Measurements from ENCODE around the gene MATCAP1. TPM values are rescaled to one million over a fixed set of nuclear protein-coding genes. Genes with fewer than 3 reads are reported as not detected.

Gene MATCAP1
- polyA plus RNA-seq, 4 donors = 32.5 to 42.1 (median 36.5) TPM

- no peak for DNase-seq (ENCODE audit: low read depth in 4 of 4, low spot score in 3 of 4)
These were observed 24.6 kb upstream of the MATCAP1 start for GRCh38 chr16:67208154-67208896.

- DNase-seq (ENCODE audit: low read depth in 4 of 4, low spot score in 3 of 4) = no peak
These were observed 23.7 kb upstream of the MATCAP1 start for GRCh38 chr16:67207249-67208091.

- DNase-seq (ENCODE audit: low read depth in 4 of 4, low spot score in 3 of 4) = no peak
These were observed 23.1 kb upstream of the MATCAP1 start for GRCh38 chr16:67206838-67207248.

GRCh38 chr16:67206129-67206837, 22.5 kb upstream of the MATCAP1 start:
- no peak for DNase-seq (ENCODE audit: low read depth in 4 of 4, low spot score in 3 of 4)

- no peak for DNase-seq (ENCODE audit: low read depth in 4 of 4, low spot score in 3 of 4)
These were observed 20.3 kb upstream of the MATCAP1 start for GRCh38 chr16:67204076-67204475.

GRCh38 chr16:67202956-67203493, 19.3 kb upstream of the MATCAP1 start:
- DNase-seq (ENCODE audit: low read depth in 4 of 4, low spot score in 3 of 4) = no peak

- no peak for DNase-seq (ENCODE audit: low read depth in 4 of 4, low spot score in 3 of 4)
These were observed 18.7 kb upstream of the MATCAP1 start for GRCh38 chr16:67202426-67202825.

GRCh38 chr16:67201411-67202345, 17.9 kb upstream of the MATCAP1 start:
- no peak for DNase-seq (ENCODE audit: low read depth in 4 of 4, low spot score in 3 of 4)

GRCh38 chr16:67200491-67200890, 16.7 kb upstream of the MATCAP1 start:
- DNase-seq (ENCODE audit: low read depth in 4 of 4, low spot score in 3 of 4) = no peak

GRCh38 chr16:67199808-67200198, 16.0 kb upstream of the MATCAP1 start:
- no peak for DNase-seq (ENCODE audit: low read depth in 4 of 4, low spot score in 3 of 4)

GRCh38 chr16:67199011-67199807, 15.4 kb upstream of the MATCAP1 start, which contains the start of gene ELMO3:
Gene ELMO3 (plus strand): TSS chr16:67199131. CDS start chr16:67199327, 196 bp downstream.
- DNase-seq (ENCODE audit: low read depth in 4 of 4, low spot score in 3 of 4) = no peak

- no peak for DNase-seq (ENCODE audit: low read depth in 4 of 4, low spot score in 3 of 4)
These were observed 14.5 kb upstream of the MATCAP1 start for GRCh38 chr16:67198238-67198734.

- no peak for DNase-seq (ENCODE audit: low read depth in 4 of 4, low spot score in 3 of 4)
These were observed 13.9 kb upstream of the MATCAP1 start for GRCh38 chr16:67197704-67198103.

- DNase-seq (ENCODE audit: low read depth in 4 of 4, low spot score in 3 of 4) = no peak
These were observed 13.1 kb upstream of the MATCAP1 start for GRCh38 chr16:67196881-67197280.

- no peak for DNase-seq (ENCODE audit: low read depth in 4 of 4, low spot score in 3 of 4)
These were observed 11.9 kb upstream of the MATCAP1 start for GRCh38 chr16:67195676-67196075.

- no peak for DNase-seq (ENCODE audit: low read depth in 4 of 4, low spot score in 3 of 4)
These were observed 10.5 kb upstream of the MATCAP1 start for GRCh38 chr16:67194260-67194659.

GRCh38 chr16:67193536-67193935, 9.8 kb upstream of the MATCAP1 start:
- no peak for DNase-seq (ENCODE audit: low read depth in 4 of 4, low spot score in 3 of 4)

- DNase-seq (ENCODE audit: low read depth in 4 of 4, low spot score in 3 of 4) = no peak
These were observed 9.1 kb upstream of the MATCAP1 start for GRCh38 chr16:67192781-67193361.
